ENCODE measurements around the gene ELOVL1. TPM values are rescaled to one million over a fixed set of nuclear protein-coding genes. Genes with fewer than 3 reads are reported as not detected.

The ELOVL1 gene
- total RNA-seq, 4 donors from 2014 or later = 99.8 to 187 (median 115) TPM

DNA sequence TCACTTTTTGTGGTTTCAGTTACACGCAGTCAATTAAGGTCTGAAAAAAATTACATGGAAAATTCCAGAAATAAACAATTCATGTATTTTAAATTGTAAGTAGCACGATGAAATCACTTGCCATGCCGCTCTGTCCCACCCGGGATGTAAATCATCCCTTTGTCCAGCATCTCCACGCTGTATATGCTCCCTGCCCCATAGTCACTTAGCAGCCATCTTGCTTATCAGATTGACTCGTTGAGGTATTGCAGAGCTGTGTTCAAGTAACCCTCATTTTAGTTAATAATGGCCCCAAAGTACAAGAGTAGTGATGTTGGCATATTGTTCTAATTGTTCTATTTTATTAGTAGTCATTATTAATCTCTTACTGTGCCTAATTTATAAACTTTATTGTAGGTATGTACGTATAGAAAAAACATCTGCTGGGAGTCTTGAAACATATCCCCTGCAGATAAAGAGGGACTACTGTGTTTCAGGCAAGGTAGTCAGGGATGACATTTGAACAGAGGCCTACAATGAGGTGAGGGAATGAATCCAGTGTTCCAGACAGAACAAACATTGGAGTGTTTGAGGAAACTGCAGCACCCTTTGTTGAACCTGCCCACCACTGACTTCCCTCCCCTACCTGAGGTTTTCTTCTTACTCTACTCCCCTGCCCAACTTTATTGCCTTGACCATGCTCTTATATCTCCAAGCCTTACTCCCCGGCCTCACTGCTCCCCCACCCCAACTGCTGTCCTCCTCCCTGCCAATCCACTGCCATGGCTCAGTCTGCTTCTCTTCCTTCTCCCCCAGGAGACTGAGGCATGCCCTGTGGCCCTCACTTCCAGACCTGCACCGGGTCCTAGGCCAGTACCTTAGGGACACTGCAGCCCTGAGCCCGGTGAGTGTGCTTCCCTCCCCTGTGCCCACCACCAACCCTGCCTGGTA, 16.1 kb downstream of the ELOVL1 start:
- no peak for DNase-seq
- Histone ChIP-seq H3K27ac (no peak overlapping the region), H3K36me3 (no peaks in the 10 kb centered on the region), H3K9me3 (no peaks in the 10 kb centered on the region), H3K4me3 (no peak overlapping the region), H3K27me3 (no peaks in the 10 kb centered on the region), H3K4me1 (peaks cover 0 to 29% (median 8%) of the 10 kb centered on the region in 3 donors)
- WGBS, 2 donors = 81 to 89% methylated on average over 9 to 10 of the region's 10 CpGs
- intact Hi-C loops (cut with DNase I) = no loop called here
- TF ChIP-seq, protein P1, sequence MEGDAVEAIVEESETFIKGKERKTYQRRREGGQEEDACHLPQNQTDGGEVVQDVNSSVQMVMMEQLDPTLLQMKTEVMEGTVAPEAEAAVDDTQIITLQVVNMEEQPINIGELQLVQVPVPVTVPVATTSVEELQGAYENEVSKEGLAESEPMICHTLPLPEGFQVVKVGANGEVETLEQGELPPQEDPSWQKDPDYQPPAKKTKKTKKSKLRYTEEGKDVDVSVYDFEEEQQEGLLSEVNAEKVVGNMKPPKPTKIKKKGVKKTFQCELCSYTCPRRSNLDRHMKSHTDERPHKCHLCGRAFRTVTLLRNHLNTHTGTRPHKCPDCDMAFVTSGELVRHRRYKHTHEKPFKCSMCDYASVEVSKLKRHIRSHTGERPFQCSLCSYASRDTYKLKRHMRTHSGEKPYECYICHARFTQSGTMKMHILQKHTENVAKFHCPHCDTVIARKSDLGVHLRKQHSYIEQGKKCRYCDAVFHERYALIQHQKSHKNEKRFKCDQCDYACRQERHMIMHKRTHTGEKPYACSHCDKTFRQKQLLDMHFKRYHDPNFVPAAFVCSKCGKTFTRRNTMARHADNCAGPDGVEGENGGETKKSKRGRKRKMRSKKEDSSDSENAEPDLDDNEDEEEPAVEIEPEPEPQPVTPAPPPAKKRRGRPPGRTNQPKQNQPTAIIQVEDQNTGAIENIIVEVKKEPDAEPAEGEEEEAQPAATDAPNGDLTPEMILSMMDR (IDR thresholded peaks at IDR 0.05) = no peak
- TF ChIP-seq POLR2A (IDR thresholded peaks at IDR 0.05) = no peak

DNA sequence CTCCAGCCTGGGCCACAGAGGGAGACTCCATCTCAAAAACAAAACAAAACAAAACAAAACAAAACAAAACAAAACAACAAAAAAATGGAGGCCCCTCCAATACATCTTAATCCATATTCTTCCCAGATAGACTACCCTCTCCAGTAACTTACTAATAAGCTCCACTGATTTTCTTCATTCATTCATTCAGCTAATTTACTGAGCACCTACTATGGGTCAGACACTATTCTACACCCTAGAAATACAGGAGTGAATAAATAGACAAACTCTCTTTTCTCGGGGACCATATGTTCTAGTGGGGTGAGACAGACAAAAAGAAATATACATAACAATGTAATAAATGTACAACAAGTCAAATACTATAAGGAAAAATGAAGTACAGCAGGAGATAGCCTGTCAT, 16.8 kb downstream of the ELOVL1 start:
- Histone ChIP-seq H3K4me3 (no peak overlapping the region), H3K36me3 (no peaks in the 10 kb centered on the region), H3K27me3 (no peaks in the 10 kb centered on the region), H3K27ac (peak overlapping the region in 1 of 4 donors; percentile 95), H3K9me3 (no peaks in the 10 kb centered on the region), H3K4me1 (peaks cover 0 to 29% (median 8%) of the 10 kb centered on the region in 3 donors)
- intact Hi-C loops (cut with DNase I) = no loop called here
- 65 to 100% methylated on average over 1 of the region's 1 CpG for WGBS, 2 donors
- no peak for DNase-seq
- TF ChIP-seq POLR2A (IDR thresholded peaks at IDR 0.05) = no peak
- TF ChIP-seq, protein P1 (IDR thresholded peaks at IDR 0.05) = no peak

DNA sequence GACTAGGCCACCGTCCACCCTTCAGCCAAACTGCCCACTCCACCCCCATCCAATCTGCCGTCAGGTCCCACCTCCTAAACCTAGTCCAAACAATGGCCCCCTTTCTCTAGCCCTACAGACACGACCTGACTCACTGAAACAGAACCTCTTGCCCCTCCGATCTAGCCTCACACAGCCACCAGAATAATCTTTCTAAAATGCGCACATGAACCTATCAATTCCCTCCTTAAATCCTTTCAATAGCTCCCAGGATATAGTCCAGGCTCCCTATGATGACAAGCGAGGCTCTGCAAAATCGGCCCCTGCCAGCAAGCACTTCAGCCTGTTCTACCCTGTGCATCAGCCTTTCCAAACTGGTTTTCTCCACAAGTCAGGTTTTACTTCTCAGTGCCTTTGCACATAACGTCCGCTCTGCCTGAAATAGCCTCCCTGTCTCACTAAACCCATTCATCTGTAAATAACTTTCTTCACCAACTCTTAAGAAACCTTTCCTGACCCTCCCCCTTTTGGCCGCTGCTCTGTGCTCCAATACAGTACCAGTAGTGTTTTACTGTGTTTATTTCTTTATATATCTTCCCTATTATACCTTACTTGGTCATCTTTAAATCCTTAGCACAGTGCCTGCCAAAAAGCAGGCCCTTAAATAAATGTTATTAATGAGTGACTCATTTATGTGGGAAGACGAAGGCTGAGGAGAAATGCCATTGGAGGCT, 18.1 kb downstream of the ELOVL1 start:
- Histone ChIP-seq H3K4me3 (peak overlapping the region; percentile 37 to 75 (median 58)), H3K9me3 (no peaks in the 10 kb centered on the region), H3K4me1 (peaks cover 0 to 39% (median 13%) of the 10 kb centered on the region in 3 donors), H3K27ac (peak overlapping the region; percentile 93 to 98 (median 96)), H3K27me3 (no peaks in the 10 kb centered on the region), H3K36me3 (no peaks in the 10 kb centered on the region)
- intact Hi-C loops (cut with DNase I) = no loop called here
- TF ChIP-seq, protein P1 (IDR thresholded peaks at IDR 0.05) = no peak
- TF ChIP-seq POLR2A (IDR thresholded peaks at IDR 0.05) = no peak
- WGBS, 2 donors = 31 to 41% methylated on average over 11 of the region's 11 CpGs
- DNase-seq = no peak

DNA sequence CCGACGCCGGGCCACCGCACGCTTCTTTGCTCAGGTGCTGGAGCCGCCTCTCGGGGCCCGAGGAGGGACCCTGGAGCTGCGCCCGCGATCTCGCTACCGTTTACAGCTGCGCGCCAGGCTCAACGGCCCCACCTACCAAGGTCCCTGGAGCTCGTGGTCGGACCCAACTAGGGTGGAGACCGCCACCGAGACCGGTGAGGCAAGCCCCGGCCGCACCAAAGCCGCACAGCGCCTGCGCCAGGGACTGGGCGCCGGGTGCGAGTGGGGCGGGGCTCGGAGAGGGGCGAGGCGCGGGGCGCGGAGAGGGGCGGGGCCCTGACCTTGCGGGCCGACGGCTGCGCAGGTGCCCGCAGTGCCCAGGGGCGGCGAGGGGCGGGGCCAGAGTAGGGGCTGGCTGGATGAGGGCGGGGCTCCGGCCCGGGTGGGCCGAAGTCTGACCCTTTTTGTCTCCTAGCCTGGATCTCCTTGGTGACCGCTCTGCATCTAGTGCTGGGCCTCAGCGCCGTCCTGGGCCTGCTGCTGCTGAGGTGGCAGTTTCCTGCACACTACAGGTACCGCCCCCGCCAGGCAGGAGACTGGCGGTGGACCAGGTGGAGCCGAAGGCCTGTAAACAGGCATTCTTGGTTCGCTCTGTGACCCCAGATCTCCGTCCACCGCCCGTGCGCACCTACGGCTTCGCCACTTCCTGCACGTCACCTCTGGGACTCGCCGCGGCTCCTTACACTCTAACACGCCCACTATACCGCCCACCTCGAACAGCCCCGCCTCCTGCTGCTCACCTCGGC, 18.8 kb downstream of the ELOVL1 start:
- Histone ChIP-seq H3K27ac (peak overlapping the region; percentile 93 to 98 (median 96)), H3K4me1 (peaks cover 0 to 46% (median 13%) of the 10 kb centered on the region in 3 donors), H3K27me3 (no peaks in the 10 kb centered on the region), H3K36me3 (no peaks in the 10 kb centered on the region), H3K9me3 (no peaks in the 10 kb centered on the region), H3K4me3 (peak overlapping the region; percentile 37 to 75 (median 58))
- DNase-seq = peak; percentile 21
- whole genome bisulfite sequencing, 2 donors = 15 to 49% methylated on average over 11 to 20 of the region's 72 CpGs
- TF ChIP-seq, protein P1 (IDR thresholded peaks at IDR 0.05) = peak in 1 of 6 experiments; percentile 6
- peak in 2 of 4 donors; percentile 58 to 69 for TF ChIP-seq POLR2A (IDR thresholded peaks at IDR 0.05)
- intact Hi-C loops (cut with DNase I) = no loop called here

Measured in esophagus squamous epithelium (tissue), 5 donors.